IMR-90 (cell line): ENCODE data around the gene CCNDBP1.

ENCODE experiments used
- MXI1 ChIP-seq: IDR thresholded peaks from 2 replicates; pipeline ENCODE4 v1.6.1; 2012; ENCODE audit warnings: low read depth, mild to moderate bottlenecking, low read length, moderate library complexity, borderline replicate concordance
- POLR2A ChIP-seq: IDR thresholded peaks from 2 replicates; pipeline ENCODE4 v1.6.1; 2012; ENCODE audit warnings: mild to moderate bottlenecking, low read depth, low read length
- RAD21 ChIP-seq: IDR thresholded peaks from 2 replicates; pipeline ENCODE4 v1.6.1; 2012; ENCODE audit warnings: low read length, improper control_type of control experiment
- RCOR1 ChIP-seq: IDR thresholded peaks from 2 replicates; pipeline ENCODE4 v1.6.1; 2012; ENCODE audit warnings: mild to moderate bottlenecking, low read length, improper control_type of control experiment; ENCODE audit not compliant: insufficient replicate concordance
- TF ChIP-seq, protein P1 (sequence below): conservative IDR thresholded peaks from 2 replicates; pipeline ENCODE4 v1.5.1; 2012; ENCODE audit warnings: mild to moderate bottlenecking, low read depth, low read length, improper control_type of control experiment
- TF ChIP-seq, protein P2 (sequence below): fragments of 150-350 bp; IDR thresholded peaks from 2 replicates; pipeline ENCODE4 v1.6.1; 2016; ENCODE audit warnings: low read depth, mild to moderate bottlenecking, low read length, moderate library complexity, borderline replicate concordance

DNA sequence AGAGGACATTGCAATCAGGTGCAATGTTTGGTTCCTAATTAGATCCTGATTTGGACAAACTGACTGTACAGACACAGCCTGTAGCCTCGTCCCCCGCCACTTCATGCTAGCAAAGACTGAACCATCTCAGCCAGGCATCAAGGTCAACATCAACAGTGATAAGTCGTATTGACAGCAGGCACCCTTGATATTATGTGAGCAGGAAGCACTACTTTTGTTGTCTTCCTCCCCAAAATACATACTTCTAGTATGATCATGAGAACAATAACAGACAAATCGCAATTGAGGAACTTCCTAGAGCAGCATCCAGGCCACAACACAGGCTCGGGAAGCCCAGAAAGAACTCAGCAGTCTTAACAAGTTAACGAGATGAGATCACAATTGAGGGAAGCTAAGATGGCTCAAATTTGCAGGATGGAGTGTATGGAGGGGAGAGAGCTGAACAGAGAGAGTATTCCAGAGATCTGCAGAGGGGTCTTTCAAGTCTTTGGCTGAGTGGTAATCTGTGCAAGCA, 61.1 kb downstream of the CCNDBP1 start:
- TF ChIP-seq POLR2A = no peak
- TF ChIP-seq, protein P1, sequence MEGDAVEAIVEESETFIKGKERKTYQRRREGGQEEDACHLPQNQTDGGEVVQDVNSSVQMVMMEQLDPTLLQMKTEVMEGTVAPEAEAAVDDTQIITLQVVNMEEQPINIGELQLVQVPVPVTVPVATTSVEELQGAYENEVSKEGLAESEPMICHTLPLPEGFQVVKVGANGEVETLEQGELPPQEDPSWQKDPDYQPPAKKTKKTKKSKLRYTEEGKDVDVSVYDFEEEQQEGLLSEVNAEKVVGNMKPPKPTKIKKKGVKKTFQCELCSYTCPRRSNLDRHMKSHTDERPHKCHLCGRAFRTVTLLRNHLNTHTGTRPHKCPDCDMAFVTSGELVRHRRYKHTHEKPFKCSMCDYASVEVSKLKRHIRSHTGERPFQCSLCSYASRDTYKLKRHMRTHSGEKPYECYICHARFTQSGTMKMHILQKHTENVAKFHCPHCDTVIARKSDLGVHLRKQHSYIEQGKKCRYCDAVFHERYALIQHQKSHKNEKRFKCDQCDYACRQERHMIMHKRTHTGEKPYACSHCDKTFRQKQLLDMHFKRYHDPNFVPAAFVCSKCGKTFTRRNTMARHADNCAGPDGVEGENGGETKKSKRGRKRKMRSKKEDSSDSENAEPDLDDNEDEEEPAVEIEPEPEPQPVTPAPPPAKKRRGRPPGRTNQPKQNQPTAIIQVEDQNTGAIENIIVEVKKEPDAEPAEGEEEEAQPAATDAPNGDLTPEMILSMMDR = no peak
- TF ChIP-seq, protein P2, sequence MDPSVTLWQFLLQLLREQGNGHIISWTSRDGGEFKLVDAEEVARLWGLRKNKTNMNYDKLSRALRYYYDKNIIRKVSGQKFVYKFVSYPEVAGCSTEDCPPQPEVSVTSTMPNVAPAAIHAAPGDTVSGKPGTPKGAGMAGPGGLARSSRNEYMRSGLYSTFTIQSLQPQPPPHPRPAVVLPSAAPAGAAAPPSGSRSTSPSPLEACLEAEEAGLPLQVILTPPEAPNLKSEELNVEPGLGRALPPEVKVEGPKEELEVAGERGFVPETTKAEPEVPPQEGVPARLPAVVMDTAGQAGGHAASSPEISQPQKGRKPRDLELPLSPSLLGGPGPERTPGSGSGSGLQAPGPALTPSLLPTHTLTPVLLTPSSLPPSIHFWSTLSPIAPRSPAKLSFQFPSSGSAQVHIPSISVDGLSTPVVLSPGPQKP = no peak
- TF ChIP-seq MXI1 = no peak
- TF ChIP-seq RAD21 = no peak
- no peak for TF ChIP-seq RCOR1
